NT2/D1 (cell line): ENCODE data around the gene RBFOX1.

Source experiments
- SUZ12 ChIP-seq: IDR thresholded peaks from 2 replicates; pipeline ENCODE4 v1.6.1; 2011; ENCODE audit not compliant: insufficient read length, insufficient read depth; ENCODE audit errors: extremely low read depth
- YY1 ChIP-seq: IDR thresholded peaks from 2 replicates; pipeline ENCODE4 v1.6.1; 2011; ENCODE audit not compliant: insufficient read length, insufficient read depth
- ZNF274 ChIP-seq: IDR thresholded peaks from 2 replicates; pipeline ENCODE4 v1.6.1; 2011; ENCODE audit warnings: mild to moderate bottlenecking, low read depth, low read length

- TF ChIP-seq YY1 (no peak), SUZ12 (no peak), ZNF274 (no peak)
Observed at GRCh38 chr16:7515543-7515942, 182.9 kb downstream of the RBFOX1 start.
